NCI-H1417 treated with DMSO at 0.1 percent for 48 hours (cell line): ENCODE data around the gene RPS15.
"Not testable (repeated sequence)": the region's sequence is repeated elsewhere in the genome, so short reads cannot be mapped to it uniquely, and the experiment has no call there.

ENCODE experiments used
- DNase-seq: peaks from one replicate; lab custom pipeline; 2025; lab: John Stamatoyannopoulos, UW

RPS15 gene

GRCh38 chr19:1435378-1435989, 2.7 kb upstream of the RPS15 start:
- DNase-seq = no peak

- no peak for DNase-seq
Observed at GRCh38 chr19:1437609-1438008, 587 bp upstream of the RPS15 start.

GRCh38 chr19:1438933-1439354, 748 bp downstream of the RPS15 start:
- no peak for DNase-seq

- not testable (repeated sequence) for DNase-seq
Observed at GRCh38 chr19:1439525-1440417, 1.6 kb downstream of the RPS15 start.

GRCh38 chr19:1440418-1440801, 2.2 kb downstream of the RPS15 start:
- no peak for DNase-seq

- no peak for DNase-seq
Observed at GRCh38 chr19:1441022-1441426, 2.8 kb downstream of the RPS15 start.

- DNase-seq = no peak
Observed at GRCh38 chr19:1441677-1442438, 3.7 kb downstream of the RPS15 start.

GRCh38 chr19:1445185-1445931, 7.2 kb downstream of the RPS15 start:
- DNase-seq = no peak

GRCh38 chr19:1445932-1446712, 7.9 kb downstream of the RPS15 start:
- no peak for DNase-seq

GRCh38 chr19:1446713-1447481, 8.7 kb downstream of the RPS15 start:
- DNase-seq = no peak

GRCh38 chr19:1447504-1447903, 9.3 kb downstream of the RPS15 start:
- no peak for DNase-seq

GRCh38 chr19:1447944-1448343, 9.7 kb downstream of the RPS15 start:
- no peak for DNase-seq

- peak; percentile 80 for DNase-seq
Observed at GRCh38 chr19:1449467-1450442, 11.6 kb downstream of the RPS15 start, which contains the start of gene APC2. APC2 (plus strand) TSS chr19:1450121; CDS start chr19:1453002, 2,881 bp downstream.

- DNase-seq = no peak
Observed at GRCh38 chr19:1450735-1451731, 12.8 kb downstream of the RPS15 start.

GRCh38 chr19:1451916-1452801, 14.0 kb downstream of the RPS15 start:
- DNase-seq = no peak

- DNase-seq = no peak
Observed at GRCh38 chr19:1452802-1453524, 14.8 kb downstream of the RPS15 start.
